ENCODE results near the gene KCNJ6. TPM values are rescaled to one million over a fixed set of nuclear protein-coding genes. Genes with fewer than 3 reads are reported as not detected.

KCNJ6 gene
- total RNA-seq, 1 experiment from 2014 or later: not detected

DNA sequence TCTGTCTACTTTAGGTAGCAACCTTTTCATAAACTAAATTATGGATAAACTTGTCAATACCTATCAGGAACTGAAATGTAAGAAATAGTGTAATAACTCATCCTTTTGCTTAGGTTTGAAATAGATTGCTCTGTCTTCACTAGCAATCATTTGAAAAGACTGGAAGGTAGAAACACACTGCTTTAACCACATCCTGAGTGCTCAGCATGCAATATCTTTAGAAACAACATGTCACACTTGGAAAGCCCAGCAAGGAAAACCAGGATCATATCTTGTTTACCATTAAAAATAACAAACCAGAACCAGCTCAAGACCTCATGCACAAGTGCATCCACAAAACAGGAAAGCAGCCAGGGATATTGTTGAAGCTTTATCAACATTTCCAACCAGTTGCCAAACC lies 3.6 kb downstream of the KCNJ6 start:
- Histone ChIP-seq H3K4me3 (replicated peaks in 1 of 2; ENCODE audit: low read depth in 1 of 2, low read length in 2 of 2) (no peak overlapping the region), H4K20me1 (ENCODE audit: insufficient read depth) (no peaks in the 10 kb centered on the region; the same call in 1 of the 2 replicates), H2AFZ (ENCODE audit: low read depth, low read length, poor library complexity, severe bottlenecking) (no peak overlapping the region), H3K36me3 (ENCODE audit: control insufficient read depth in 1 of 2, insufficient read depth in 2 of 2, low read length in 2 of 2) (no peaks in the 10 kb centered on the region), H3K27me3 (ENCODE audit: insufficient read depth, low read length) (no peaks in the 10 kb centered on the region), H3K79me2 (ENCODE audit: insufficient read depth, low read length) (no peaks in the 10 kb centered on the region), H3K9ac (ENCODE audit: low read length) (no peak overlapping the region), H3K27ac (ENCODE audit: low read depth, low read length) (no peak overlapping the region), H3K4me1 (ENCODE audit: control insufficient read depth in 1 of 2, insufficient read depth in 2 of 2, low read length in 2 of 2) (no peaks in the 10 kb centered on the region), H3K9me3 (ENCODE audit: control insufficient read depth in 1 of 2, insufficient read depth in 1 of 2, low read depth in 1 of 2, low read length in 2 of 2) (peaks cover 0 to 5% of the 10 kb centered on the region in 2 experiments; a peak in 1 of 4 replicates), H3K4me2 (ENCODE audit: low read length) (no peak overlapping the region), H3K9me2 (ENCODE audit: insufficient read depth) (no peaks in the 10 kb centered on the region)
- no peak for DNase-seq (ENCODE audit: low read depth, low spot score)
- TF ChIP-seq, protein P1, sequence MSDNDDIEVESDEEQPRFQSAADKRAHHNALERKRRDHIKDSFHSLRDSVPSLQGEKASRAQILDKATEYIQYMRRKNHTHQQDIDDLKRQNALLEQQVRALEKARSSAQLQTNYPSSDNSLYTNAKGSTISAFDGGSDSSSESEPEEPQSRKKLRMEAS (IDR thresholded peaks at IDR 0.05): no peak
- TF ChIP-seq CBX3 (IDR thresholded peaks at IDR 0.05; ENCODE audit: low read depth) (no peak), CEBPB (IDR thresholded peaks at IDR 0.05; ENCODE audit: low read depth) (no peak), SIN3A (IDR thresholded peaks at IDR 0.05; ENCODE audit: low read depth) (no peak), EGR1 (IDR thresholded peaks at IDR 0.05; ENCODE audit: low read depth) (no peak), EZH2phosphoT487 (IDR thresholded peaks at IDR 0.05; ENCODE audit: borderline replicate concordance) (no peak), EZH2 (IDR thresholded peaks at IDR 0.05) (no peak), JUND (IDR thresholded peaks at IDR 0.05) (no peak), ELF1 (IDR thresholded peaks at IDR 0.05; ENCODE audit: borderline replicate concordance, low read depth) (no peak), ZNF274 (IDR thresholded peaks at IDR 0.05; ENCODE audit: low read depth, low read length) (no peak), POLR2AphosphoS5 (IDR thresholded peaks at IDR 0.05; ENCODE audit: low read depth, low read length) (no peak), YY1 (IDR thresholded peaks at IDR 0.05; ENCODE audit: extremely low read depth, insufficient replicate concordance, low read depth, low read length) (no peak), RAD21 (IDR thresholded peaks at IDR 0.05; ENCODE audit: low read depth) (no peak), FOSL1 (IDR thresholded peaks at IDR 0.05; ENCODE audit: low read depth) (no peak), ZFX (IDR thresholded peaks at IDR 0.05) (no peak)
- TF ChIP-seq, protein P2, sequence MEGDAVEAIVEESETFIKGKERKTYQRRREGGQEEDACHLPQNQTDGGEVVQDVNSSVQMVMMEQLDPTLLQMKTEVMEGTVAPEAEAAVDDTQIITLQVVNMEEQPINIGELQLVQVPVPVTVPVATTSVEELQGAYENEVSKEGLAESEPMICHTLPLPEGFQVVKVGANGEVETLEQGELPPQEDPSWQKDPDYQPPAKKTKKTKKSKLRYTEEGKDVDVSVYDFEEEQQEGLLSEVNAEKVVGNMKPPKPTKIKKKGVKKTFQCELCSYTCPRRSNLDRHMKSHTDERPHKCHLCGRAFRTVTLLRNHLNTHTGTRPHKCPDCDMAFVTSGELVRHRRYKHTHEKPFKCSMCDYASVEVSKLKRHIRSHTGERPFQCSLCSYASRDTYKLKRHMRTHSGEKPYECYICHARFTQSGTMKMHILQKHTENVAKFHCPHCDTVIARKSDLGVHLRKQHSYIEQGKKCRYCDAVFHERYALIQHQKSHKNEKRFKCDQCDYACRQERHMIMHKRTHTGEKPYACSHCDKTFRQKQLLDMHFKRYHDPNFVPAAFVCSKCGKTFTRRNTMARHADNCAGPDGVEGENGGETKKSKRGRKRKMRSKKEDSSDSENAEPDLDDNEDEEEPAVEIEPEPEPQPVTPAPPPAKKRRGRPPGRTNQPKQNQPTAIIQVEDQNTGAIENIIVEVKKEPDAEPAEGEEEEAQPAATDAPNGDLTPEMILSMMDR (IDR thresholded peaks at IDR 0.05 in 2 of 3, conservative IDR thresholded peaks at IDR 0.05 in 1 of 3; ENCODE audit: borderline replicate concordance in 1 of 3, insufficient read depth in 1 of 3, low read depth in 2 of 3, low read length in 2 of 3): no peak
- TF ChIP-seq, protein P3, sequence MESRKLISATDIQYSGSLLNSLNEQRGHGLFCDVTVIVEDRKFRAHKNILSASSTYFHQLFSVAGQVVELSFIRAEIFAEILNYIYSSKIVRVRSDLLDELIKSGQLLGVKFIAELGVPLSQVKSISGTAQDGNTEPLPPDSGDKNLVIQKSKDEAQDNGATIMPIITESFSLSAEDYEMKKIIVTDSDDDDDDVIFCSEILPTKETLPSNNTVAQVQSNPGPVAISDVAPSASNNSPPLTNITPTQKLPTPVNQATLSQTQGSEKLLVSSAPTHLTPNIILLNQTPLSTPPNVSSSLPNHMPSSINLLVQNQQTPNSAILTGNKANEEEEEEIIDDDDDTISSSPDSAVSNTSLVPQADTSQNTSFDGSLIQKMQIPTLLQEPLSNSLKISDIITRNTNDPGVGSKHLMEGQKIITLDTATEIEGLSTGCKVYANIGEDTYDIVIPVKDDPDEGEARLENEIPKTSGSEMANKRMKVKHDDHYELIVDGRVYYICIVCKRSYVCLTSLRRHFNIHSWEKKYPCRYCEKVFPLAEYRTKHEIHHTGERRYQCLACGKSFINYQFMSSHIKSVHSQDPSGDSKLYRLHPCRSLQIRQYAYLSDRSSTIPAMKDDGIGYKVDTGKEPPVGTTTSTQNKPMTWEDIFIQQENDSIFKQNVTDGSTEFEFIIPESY (IDR thresholded peaks at IDR 0.05; ENCODE audit: extremely low read depth, insufficient replicate concordance, low read length): no peak
- intact Hi-C loops (cut with micrococcal nuclease): no loop called here
- ChIA-PET CTCF (no interaction called here), POLR2A (no interaction called here), RAD21 (ENCODE audit: low non-redundant PET in 1 of 2, low total read pairs in 2 of 2, uncharacterized antibody in 2 of 2, unreplicated experiment in 2 of 2) (no interaction called here)
- ATAC-seq: no peak
- no TSS peak for BruUV-seq (replicated peaks)

Measured in HCT116 (cell line).